GM11168 (cell line): ENCODE results near the gene JUND.

Source experiments
- in situ Hi-C: fragments of 300-500 bp; cut with MboI; formaldehyde crosslinking; loops from one replicate; pipeline ENCODE4 v1.12.0; 2022; ENCODE audit warnings: low sequenced_read_pairs; ENCODE audit not compliant: unreplicated experiment

JUND gene

DNA sequence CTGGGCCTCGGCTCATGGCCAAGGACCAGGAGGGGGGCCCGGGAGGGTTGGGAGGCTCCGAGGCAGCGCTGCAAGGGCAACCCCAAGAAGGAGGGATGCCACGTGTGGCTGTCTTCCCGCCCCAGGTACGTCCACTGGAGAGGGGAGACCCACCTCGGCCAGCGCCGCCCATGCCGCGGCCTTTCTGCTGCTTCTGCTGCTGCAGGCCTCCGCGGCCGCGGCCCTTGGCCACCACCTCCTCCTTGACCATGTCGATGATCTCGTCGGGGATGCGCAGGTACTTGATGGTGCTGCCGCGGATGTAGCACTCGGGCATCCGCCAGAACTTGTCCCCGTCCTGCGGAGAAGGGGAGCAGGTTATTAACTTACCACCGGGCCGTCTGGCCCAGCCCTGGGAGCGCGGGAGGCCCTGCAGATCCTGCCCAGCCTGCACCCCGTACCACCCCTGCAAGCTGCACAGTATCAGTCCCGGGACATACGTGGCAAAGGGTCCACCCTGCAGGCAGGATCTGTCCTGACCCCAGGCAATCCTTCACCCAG lies 28.2 kb upstream of the JUND start:
- in situ Hi-C loops = no loop called here

DNA sequence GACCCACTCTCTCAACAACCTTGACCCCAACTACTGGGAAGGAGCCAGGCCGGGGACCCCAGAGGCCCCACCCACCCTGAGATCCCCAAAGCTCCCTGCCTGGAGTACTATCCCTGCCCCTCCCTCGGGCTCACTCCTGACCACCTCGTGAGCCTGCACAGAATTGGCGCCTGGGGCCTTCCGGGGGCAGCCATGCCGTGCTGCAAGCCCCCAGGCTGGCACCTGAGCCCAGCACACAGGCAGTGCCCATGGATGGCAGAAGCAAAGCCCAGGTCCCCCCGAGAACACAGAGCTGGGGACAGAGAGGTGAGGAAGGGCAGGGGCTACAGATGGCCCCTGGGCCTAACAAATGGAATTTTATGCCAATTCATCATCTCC lies 27.5 kb upstream of the JUND start:
- in situ Hi-C loops = no loop called here

DNA sequence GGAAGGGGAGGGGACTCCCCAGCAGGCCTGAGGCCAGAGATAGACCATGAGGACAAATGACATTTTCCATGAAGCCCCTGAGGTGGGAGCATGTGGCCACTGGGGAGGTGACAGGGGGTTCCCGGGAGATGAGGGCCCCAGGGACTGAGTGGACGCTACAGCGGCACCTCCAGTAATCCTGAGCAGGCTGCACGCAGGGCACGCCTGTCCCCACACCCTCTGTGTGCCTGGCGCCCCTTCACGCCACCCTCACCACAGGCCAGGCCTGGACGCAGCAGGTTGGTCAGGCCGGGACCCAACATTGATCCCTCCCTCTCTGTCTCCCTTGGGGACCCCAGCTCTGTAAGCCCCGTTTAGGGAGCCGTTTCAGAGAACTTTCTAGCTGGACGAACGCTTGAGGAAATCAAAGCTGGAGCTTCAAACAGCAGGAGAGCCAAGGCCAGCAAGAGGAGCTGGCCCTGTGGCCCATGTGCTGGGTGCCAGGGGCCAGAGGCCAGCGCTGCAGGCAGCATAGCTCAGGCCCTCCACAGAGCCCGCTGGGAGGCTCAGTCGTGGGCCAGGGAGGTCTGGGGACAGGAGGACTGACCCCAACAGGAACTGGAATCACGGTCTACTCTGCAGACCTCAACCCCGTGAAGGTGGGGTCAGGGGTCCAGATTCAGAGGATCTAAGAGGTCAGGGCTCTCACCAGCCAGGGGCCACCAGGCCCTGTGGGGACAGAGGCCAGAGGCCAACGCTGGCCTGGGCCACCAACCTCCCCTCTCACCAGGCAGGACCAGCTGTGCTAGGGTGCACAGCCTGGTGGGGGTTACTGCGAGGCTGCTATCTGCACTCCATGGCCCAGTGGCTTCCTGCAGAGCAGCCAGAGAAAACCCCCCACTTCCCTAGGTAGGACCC lies 26.9 kb upstream of the JUND start:
- in situ Hi-C loops = no loop called here

DNA sequence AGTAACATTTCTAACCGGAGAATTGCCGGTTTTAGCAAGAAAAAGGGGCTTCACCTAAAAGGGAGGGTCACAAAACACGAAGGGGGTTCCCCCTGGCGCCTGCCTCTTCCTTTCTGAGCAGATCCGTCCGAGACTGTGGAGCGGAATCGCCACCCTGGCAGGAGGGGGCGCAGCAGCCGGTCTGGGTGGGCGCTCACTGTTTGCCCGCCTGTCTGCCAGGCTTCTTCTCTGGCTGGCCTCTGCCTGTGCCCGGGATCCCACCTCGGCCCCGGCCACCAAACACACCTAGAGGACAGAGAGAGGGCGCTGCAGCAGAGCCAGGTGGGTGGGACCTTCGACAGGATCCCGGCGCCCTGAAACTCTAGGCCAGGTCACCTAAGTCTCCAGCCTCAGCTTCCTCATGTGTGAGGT lies 25.9 kb upstream of the JUND start:
- in situ Hi-C loops = no loop called here

- in situ Hi-C loops = no loop called here
These were observed 25.5 kb upstream of the JUND start for GRCh38 chr19:18306888-18307260.

GRCh38 chr19:18306209-18306887 lies 24.9 kb upstream of the JUND start:
- in situ Hi-C loops = no loop called here

DNA sequence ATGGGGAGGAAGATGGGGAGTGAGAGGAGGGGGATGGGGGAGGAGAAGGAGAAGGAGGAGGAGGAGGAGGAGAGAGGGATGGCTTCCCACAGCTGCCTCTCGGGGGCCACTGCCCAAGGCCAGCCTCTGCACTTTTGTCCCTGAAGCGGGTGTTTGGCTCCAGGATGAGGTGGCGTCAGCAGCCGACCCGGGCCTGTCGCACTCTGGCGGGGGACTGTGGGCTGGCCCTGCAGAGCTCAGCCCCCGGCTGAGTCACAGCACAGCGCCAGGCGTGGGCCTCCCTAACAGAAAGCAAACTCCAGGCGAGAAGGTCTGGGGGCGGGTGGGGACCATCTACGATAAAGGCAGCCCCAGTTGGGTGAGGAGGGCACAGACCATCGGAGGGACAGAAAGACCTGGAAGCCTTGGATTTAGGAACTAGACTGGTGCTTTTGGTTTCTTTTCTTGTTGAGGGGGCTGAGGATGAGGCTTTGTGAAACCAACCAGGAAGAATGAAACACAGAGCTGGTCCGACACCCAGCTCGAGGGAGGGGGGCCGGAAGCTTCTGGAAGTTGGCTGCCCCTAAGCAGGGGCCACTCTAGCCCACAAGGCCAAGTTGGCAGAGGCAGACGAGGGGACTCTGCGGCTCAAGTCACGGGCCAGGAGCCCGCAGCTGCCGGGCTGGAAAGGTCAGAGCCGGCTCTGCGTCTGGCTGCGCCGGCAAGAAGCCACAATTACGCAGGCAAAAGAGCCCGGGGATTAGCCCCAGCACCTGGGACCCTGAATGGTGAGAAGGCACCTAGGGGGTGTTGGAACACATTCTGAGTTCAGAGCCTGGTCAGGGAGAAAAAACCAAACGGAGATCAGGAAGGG lies 23.3 kb upstream of the JUND start:
- in situ Hi-C loops = no loop called here

DNA sequence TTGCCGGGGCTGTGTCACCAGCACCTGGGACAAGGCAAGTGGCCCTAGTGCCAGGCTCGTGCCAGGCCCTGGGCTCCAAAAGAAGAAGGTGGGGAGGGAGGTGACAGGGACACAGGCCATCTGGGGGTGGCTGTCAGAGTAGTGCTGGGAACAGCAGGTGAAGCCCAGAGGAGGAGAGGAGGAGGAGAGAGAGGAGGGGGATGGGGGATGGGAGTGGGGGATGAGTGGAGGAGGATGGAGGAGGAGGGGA lies 22.7 kb upstream of the JUND start:
- in situ Hi-C loops = no loop called here

GRCh38 chr19:18301718-18302111 lies 20.3 kb upstream of the JUND start:
- in situ Hi-C loops = no loop called here

- in situ Hi-C loops = no loop called here
These were observed 19.7 kb upstream of the JUND start for GRCh38 chr19:18300930-18301717.

DNA sequence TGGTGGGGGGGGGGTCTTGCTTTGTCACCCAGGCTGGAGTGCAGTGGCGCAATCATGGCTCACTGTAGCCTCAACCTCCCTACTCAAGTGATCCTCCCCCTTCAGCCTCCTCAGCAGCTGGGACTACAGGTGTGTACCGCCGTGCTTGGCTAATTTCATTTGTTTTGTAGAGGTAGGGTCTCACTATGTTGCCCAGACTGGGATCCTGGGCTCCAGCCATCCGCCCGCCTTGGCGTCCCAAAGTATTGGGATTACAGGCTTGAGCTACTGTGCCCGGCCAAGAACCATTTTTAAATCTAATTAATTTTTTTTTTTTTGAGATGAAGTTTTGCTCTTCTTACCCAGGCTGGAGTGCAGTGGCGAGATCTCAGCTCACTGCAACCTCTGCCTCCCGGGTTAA lies 18.2 kb upstream of the JUND start:
- in situ Hi-C loops = no loop called here

DNA sequence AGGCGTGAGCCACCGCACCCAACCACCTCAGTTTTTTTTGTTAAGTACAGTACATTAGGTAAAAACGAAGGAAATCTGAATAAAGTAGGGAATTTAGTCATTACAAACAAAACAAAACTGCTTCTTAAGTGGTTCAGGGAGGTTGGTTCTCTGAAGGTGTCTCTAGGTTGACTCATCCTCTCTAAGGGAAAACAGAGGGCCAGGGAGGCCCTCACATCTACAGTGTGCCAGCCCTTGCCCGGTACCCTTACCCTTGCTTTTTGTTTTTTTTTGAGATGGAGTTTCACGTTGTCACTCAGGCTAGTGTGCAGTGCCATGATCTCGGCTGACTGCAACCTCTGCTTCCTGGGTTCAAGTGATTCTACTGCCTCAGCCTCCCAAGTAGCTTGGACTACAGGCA lies 17.2 kb upstream of the JUND start:
- in situ Hi-C loops = no loop called here

DNA sequence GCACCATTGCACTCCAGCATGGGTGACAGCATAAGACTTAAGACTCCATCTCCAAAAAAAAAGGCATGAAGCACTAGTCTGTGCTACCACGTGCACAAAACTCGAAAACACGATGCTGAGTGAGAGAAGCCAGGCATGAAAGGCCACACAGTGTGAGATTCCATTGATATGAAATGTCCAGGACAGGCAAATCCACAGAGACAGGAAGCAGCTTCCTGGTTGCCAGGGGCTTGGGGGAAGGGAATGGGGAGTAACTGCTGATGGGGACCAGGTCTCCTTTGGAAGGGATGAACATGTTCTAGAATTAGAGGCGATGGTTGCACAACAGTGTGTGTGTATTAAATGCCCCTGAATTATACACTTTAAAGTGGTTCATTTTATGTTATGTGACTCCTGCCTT lies 15.9 kb upstream of the JUND start:
- in situ Hi-C loops = no loop called here

GRCh38 chr19:18295034-18295451 lies 13.6 kb upstream of the JUND start:
- in situ Hi-C loops = no loop called here

DNA sequence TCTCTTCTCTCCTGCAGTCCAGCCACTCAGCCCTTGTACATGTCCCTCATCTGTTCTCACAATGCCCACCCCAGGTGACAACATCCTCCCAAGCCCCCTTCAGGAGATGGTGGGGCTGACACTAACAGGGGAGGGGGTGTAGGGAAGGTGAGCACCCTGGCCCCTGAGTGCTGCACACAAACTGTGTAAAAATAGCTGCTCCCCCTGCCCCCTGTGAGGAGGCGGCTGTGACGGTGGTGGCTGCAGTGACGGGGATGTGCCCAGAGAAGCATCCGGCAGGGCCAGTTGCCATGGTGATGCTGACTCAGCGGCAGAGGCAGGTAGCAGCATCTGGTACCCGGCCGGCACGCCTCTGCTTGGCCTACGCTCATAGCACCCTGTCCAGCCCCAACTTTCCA lies 13.0 kb upstream of the JUND start:
- in situ Hi-C loops = no loop called here

GRCh38 chr19:18293642-18294466 lies 12.4 kb upstream of the JUND start:
- in situ Hi-C loops = no loop called here

- in situ Hi-C loops = no loop called here
These were observed 11.6 kb upstream of the JUND start for GRCh38 chr19:18292810-18293641.

- in situ Hi-C loops = no loop called here
These were observed 11.0 kb upstream of the JUND start for GRCh38 chr19:18292462-18292809.
